ENCODE results near the gene MAML2.
A peak's percentile ranks its signal among the peaks of the same experiment; 100 is the strongest.

MAML2 gene

DNA sequence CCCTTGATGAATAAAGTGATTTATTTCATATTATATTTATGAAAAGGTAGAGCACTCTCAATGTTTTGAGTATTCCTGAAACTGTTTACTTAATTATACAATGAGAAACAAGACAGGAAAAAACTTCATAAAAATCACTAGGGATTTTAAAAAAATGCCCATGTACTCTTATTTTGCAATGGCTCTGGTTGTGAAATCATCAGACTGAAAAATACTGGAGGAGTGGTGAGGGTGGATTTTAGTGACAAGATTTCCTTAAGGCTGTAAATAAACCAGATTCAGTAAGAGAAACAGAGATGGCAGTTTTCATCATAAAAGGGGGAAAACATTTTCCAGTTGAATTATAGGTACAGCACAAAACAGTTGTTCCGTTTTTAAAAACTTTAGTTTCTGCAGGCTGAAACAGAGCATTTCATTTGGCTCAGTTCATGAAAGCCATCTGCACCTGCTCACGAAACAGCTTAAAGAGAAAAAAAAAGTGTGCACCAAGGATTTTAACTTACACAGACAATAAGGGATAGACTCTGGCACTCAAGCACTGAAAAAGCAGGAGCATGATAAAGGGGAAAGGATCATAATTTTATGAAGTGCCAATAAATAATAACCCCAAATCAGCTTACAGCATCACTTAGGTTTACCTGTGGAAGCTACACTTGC lies 100.7 kb downstream of the MAML2 start:
- no peak for TF ChIP-seq CTCF (conservative IDR thresholded peaks at IDR 0.05; ENCODE audit: low read depth, low read length)
- no peak for DNase-seq (ENCODE audit: low read depth)

GRCh38 chr11:96241331-96241841 lies 101.6 kb downstream of the MAML2 start:
- DNase-seq (ENCODE audit: low read depth) = no peak
- peak; percentile 18 for TF ChIP-seq CTCF (conservative IDR thresholded peaks at IDR 0.05; ENCODE audit: low read depth, low read length)
- H3K4me3 ChIP-seq (ENCODE audit: low read length) = no peak overlapping the region

More for the DNA sequence above, 100.7 kb downstream of the MAML2 start:
- H3K4me3 ChIP-seq (ENCODE audit: low read length) = no peak overlapping the region

DNA sequence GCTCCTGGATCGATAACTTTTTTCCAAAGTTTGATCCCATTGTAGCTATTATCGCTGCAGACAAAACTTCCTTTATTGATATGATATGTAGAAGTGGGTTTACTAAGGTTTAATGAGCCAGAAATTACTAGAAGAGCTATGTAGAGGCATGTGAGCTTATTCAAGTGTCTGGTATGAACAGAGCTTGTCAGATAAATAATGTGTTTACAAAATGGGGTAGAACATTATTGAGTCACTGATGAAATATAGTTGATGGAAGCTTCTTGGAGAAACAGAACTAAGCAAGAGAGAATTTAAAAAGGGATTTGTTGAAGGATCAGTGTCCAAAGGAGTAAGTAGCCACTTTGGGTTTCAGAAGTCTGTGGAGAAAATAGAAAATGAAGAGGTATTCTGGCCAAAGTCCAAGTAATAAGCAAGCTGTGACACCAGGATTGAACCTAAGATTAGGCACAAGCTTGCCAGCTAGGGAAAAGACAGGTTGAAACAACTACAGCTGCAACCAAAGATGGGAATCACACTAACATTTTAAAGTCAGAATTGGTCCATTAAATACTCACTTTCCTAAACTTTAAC lies 104.3 kb downstream of the MAML2 start:
- DNase-seq (ENCODE audit: low read depth) = no peak
- TF ChIP-seq CTCF (conservative IDR thresholded peaks at IDR 0.05; ENCODE audit: low read depth, low read length) = no peak
- H3K4me3 ChIP-seq (ENCODE audit: low read length) = no peak overlapping the region

DNA sequence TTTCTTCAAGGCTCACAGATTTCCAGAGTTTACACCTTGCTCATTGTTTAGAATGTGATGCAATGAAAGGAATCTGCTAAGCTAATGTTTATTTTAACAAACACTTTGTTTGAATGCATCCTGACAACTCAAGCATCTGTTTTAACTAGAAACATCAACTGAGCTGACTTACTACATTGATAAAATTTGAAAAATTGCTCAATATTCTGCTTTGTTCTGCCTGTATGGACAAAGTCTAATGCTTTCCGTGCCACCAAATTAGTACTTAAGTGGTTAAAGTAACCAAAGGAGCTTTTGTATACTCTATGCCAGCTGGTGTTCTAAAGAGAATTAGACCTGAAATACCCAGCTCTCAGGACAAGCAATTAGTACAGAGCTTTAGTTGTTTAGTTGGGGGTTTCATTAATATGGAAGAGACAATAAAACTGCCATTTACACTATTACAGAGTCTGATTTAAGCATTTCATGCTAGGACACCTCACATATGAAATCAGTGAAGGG lies 105.2 kb downstream of the MAML2 start:
- no peak for DNase-seq (ENCODE audit: low read depth)
- no peak overlapping the region for H3K4me3 ChIP-seq (ENCODE audit: low read length)
- TF ChIP-seq CTCF (conservative IDR thresholded peaks at IDR 0.05; ENCODE audit: low read depth, low read length) = no peak

- DNase-seq (ENCODE audit: low read depth) = no peak
- H3K4me3 ChIP-seq (ENCODE audit: low read length) = no peak overlapping the region
- TF ChIP-seq CTCF (conservative IDR thresholded peaks at IDR 0.05; ENCODE audit: low read depth, low read length) = no peak
Observed at GRCh38 chr11:96235751-96236150, 107.2 kb downstream of the MAML2 start.

GRCh38 chr11:96234866-96235441 lies 108.0 kb downstream of the MAML2 start:
- no peak overlapping the region for H3K4me3 ChIP-seq (ENCODE audit: low read length)
- no peak for TF ChIP-seq CTCF (conservative IDR thresholded peaks at IDR 0.05; ENCODE audit: low read depth, low read length)
- no peak for DNase-seq (ENCODE audit: low read depth)
